ENCODE data around the gene TLX2. TPM values are rescaled to one million over a fixed set of nuclear protein-coding genes. Genes with fewer than 3 reads are reported as not detected.

Gene TLX2
- total RNA-seq, 3 donors from 2014 or later, result not detected

GRCh38 chr2:74497777-74498499 lies 16.3 kb upstream of the TLX2 start:
- peaks cover 3% of the 10 kb centered on the region for H3K36me3 ChIP-seq
- DNase-seq (ENCODE audit: low spot score in 2 of 2), result no peak
- TF ChIP-seq POLR2AphosphoS5 (IDR thresholded peaks at IDR 0.05), result no peak
- no peak for TF ChIP-seq POLR2A (IDR thresholded peaks at IDR 0.05)
- no peak for TF ChIP-seq CTCF (IDR thresholded peaks at IDR 0.05)
- H3K4me1 ChIP-seq, result peaks cover 0 to 3% of the 10 kb centered on the region in 2 donors
- H3K27ac ChIP-seq, result peak overlapping the region; percentile 29 to 43
- peak overlapping the region; percentile 31 to 70 (median 55) for H3K4me3 ChIP-seq
- no peaks in the 10 kb centered on the region for H3K9me3 ChIP-seq
- peaks cover 6 to 7% of the 10 kb centered on the region in 2 donors for H3K27me3 ChIP-seq
- intact Hi-C loops (cut with DNase I; ENCODE audit: low total_unique reads), result no loop called here

- TF ChIP-seq POLR2AphosphoS5 (IDR thresholded peaks at IDR 0.05) (no peak), POLR2A (IDR thresholded peaks at IDR 0.05) (no peak)
- Histone ChIP-seq H3K4me3 (peak overlapping the region; percentile 31 to 70 (median 55)), H3K27me3 (peaks cover 6 to 7% of the 10 kb centered on the region in 2 donors), H3K4me1 (peaks cover 0 to 3% of the 10 kb centered on the region in 2 donors), H3K27ac (peak overlapping the region; percentile 29 to 43), H3K36me3 (no peaks in the 10 kb centered on the region), H3K9me3 (no peaks in the 10 kb centered on the region)
- DNase-seq (ENCODE audit: low spot score in 2 of 2), result no peak
- intact Hi-C loops (cut with DNase I; ENCODE audit: low total_unique reads), result no loop called here
Measured at GRCh38 chr2:74498500-74499266, 15.6 kb upstream of the TLX2 start.

- TF ChIP-seq POLR2A (IDR thresholded peaks at IDR 0.05) (no peak), POLR2AphosphoS5 (IDR thresholded peaks at IDR 0.05) (no peak), CTCF (IDR thresholded peaks at IDR 0.05) (no peak)
- H3K27me3 ChIP-seq, result peaks cover 6 to 7% of the 10 kb centered on the region in 2 donors
- peak within 1 kb of the TSS; percentile 31 to 70 (median 55) for H3K4me3 ChIP-seq
Measured at GRCh38 chr2:74499267-74499939, 14.8 kb upstream of the TLX2 start, which contains the start of gene LBX2. Gene LBX2 (minus strand): TSS chr2:74499603. CDS start chr2:74499537, 66 bp downstream.

GRCh38 chr2:74499940-74500577 lies 14.2 kb upstream of the TLX2 start:
- TF ChIP-seq CTCF (IDR thresholded peaks at IDR 0.05) (no peak), POLR2A (IDR thresholded peaks at IDR 0.05) (no peak), POLR2AphosphoS5 (IDR thresholded peaks at IDR 0.05) (no peak)
- Histone ChIP-seq H3K27ac (no peak overlapping the region), H3K27me3 (peaks cover 6 to 7% of the 10 kb centered on the region in 2 donors), H3K9me3 (no peaks in the 10 kb centered on the region), H3K36me3 (no peaks in the 10 kb centered on the region), H3K4me1 (peaks cover under 1 to 3% of the 10 kb centered on the region in 2 donors), H3K4me3 (peak overlapping the region in 1 of 3 donors; percentile 55)
- no peak for DNase-seq (ENCODE audit: low spot score in 2 of 2)
- intact Hi-C loops (cut with DNase I; ENCODE audit: low total_unique reads), result no loop called here

More at GRCh38 chr2:74499267-74499939, 14.8 kb upstream of the TLX2 start, which contains the start of gene LBX2:
- H3K36me3 ChIP-seq, result no peaks in the 10 kb centered on the region
- intact Hi-C loops (cut with DNase I; ENCODE audit: low total_unique reads), result no loop called here
- peaks cover 0 to 3% of the 10 kb centered on the region in 2 donors for H3K4me1 ChIP-seq
- H3K27ac ChIP-seq, result peak within 1 kb of the TSS; percentile 29 to 43
- no peak for DNase-seq (ENCODE audit: low spot score in 2 of 2)
- no peaks in the 10 kb centered on the region for H3K9me3 ChIP-seq

- intact Hi-C loops (cut with DNase I; ENCODE audit: low total_unique reads), result no loop called here
- H3K9me3 ChIP-seq, result no peaks in the 10 kb centered on the region
- H3K36me3 ChIP-seq, result no peaks in the 10 kb centered on the region
- H3K27me3 ChIP-seq, result peaks cover 6 to 7% of the 10 kb centered on the region in 2 donors
- H3K4me3 ChIP-seq, result no peak overlapping the region
- no peak for DNase-seq (ENCODE audit: low spot score in 2 of 2)
- H3K27ac ChIP-seq, result no peak overlapping the region
- TF ChIP-seq POLR2A (IDR thresholded peaks at IDR 0.05) (no peak), CTCF (IDR thresholded peaks at IDR 0.05) (no peak)
- peaks cover 3 to 5% of the 10 kb centered on the region in 2 donors for H3K4me1 ChIP-seq
Measured at GRCh38 chr2:74500578-74500946, 13.7 kb upstream of the TLX2 start.

All from breast epithelium (tissue), 4 donors.